ENCODE data around the gene EZH1. TPM values are rescaled to one million over a fixed set of nuclear protein-coding genes. Genes with fewer than 3 reads are reported as not detected.
"Not testable (repeated sequence)": the region's sequence is repeated elsewhere in the genome, so short reads cannot be mapped to it uniquely, and the experiment has no call there.

The EZH1 gene
- total RNA-seq, 6 experiments from 2014 or later: 18.3 to 21.2 (median 19.2) TPM

DNA sequence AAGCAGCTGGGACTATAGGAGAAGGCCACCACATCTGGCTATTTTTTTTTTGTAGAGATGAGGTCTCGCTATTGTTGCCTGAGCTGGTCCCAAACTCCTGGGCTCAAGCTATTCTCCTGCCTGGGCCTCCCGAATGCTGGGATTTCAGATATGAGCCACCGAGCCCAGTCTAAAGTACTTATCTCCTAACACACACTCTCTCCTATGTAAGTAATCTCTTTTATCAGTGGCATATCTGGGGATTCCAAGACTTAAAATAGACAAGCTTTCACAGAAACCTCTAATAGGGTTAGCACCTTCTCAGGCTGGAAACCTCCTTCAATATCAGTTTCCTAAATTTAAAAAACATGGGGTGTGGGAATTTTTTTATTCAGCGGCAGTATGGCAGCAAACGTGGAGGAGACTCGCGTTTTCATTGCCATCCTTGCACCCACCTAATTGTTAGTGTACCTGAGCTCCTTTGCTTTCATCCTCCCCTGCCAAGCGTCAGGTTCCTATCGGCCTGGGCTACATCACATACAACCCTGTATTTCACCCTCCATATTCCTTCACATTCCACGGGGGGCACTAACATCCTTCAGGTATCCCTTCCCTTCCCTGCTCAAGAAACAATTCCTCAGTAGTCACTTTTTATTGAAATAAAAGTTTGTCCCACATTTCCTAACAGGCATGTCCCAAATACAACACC, 1.1 kb downstream of the EZH1 start:
- no peak for DNase-seq
- Mint-ChIP-seq H3K36me3 (ENCODE audit: low read depth) (no peaks in the 10 kb centered on the region), H3K27ac (peak overlapping the region; percentile 89), H3K9me3 (no peaks in the 10 kb centered on the region), H3K4me3 (peak overlapping the region; percentile 93), H3K4me1 (ENCODE audit: low read depth) (peaks cover 16% of the 10 kb centered on the region), H3K27me3 (ENCODE audit: insufficient read depth) (peaks cover 5% of the 10 kb centered on the region)
- TF ChIP-seq CTCF (IDR thresholded peaks at IDR 0.05): 0 out of 2 replicates have a peak, but pooled peaks have one; percentile 22

DNA sequence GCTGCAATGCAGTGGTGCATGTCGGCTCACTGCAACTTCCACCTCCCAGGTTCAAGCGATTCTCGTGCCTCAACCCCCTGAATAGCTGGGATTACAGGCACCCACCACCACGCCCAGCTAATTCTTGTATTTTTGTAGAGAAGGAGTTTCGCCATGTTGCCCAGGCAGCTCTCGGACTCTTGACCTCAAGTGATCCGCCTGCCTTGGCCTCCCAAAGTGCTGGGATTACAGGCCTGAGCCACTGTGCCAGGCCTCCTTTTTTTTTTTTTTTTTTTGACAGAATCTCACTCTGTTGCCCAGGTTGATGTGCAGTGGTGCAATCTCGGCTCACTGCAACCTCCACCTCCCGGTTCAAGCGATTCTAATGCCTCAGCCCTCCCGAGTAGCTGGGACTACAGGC, 1.9 kb downstream of the EZH1 start:
- not testable (repeated sequence) for H3K9me3 Mint-ChIP-seq; H3K36me3 Mint-ChIP-seq (ENCODE audit: low read depth); H3K27ac Mint-ChIP-seq; H3K27me3 Mint-ChIP-seq (ENCODE audit: insufficient read depth); DNase-seq; H3K4me3 Mint-ChIP-seq
- peaks cover 15% of the 10 kb centered on the region for H3K4me1 Mint-ChIP-seq (ENCODE audit: low read depth)

- no peak for DNase-seq
- H3K27ac Mint-ChIP-seq: no peak overlapping the region
- TF ChIP-seq CTCF (IDR thresholded peaks at IDR 0.05): no peak
- no peaks in the 10 kb centered on the region for H3K9me3 Mint-ChIP-seq
- H3K36me3 Mint-ChIP-seq (ENCODE audit: low read depth): no peaks in the 10 kb centered on the region
- peaks cover 15% of the 10 kb centered on the region for H3K4me1 Mint-ChIP-seq (ENCODE audit: low read depth)
- H3K27me3 Mint-ChIP-seq (ENCODE audit: insufficient read depth): no peaks in the 10 kb centered on the region
- no peak overlapping the region for H3K4me3 Mint-ChIP-seq
Observed at GRCh38 chr17:42740699-42741098, 4.1 kb downstream of the EZH1 start.

GRCh38 chr17:42725143-42725542, 19.7 kb downstream of the EZH1 start:
- Mint-ChIP-seq H3K27ac (no peak overlapping the region), H3K9me3 (no peaks in the 10 kb centered on the region), H3K4me1 (ENCODE audit: low read depth) (no peaks in the 10 kb centered on the region), H3K36me3 (ENCODE audit: low read depth) (no peaks in the 10 kb centered on the region; the same call in 1 of the 2 replicates), H3K4me3 (no peak overlapping the region), H3K27me3 (ENCODE audit: insufficient read depth) (no peaks in the 10 kb centered on the region)
- DNase-seq: no peak
- no peak for TF ChIP-seq CTCF (IDR thresholded peaks at IDR 0.05)

- Mint-ChIP-seq H3K4me3 (no peak overlapping the region), H3K36me3 (ENCODE audit: low read depth) (peaks cover 2% of the 10 kb centered on the region)
- TF ChIP-seq CTCF (IDR thresholded peaks at IDR 0.05): no peak
Observed at GRCh38 chr17:42723636-42724035, 21.2 kb downstream of the EZH1 start.

GRCh38 chr17:42720996-42721583, 23.8 kb downstream of the EZH1 start:
- TF ChIP-seq CTCF (IDR thresholded peaks at IDR 0.05): peak; percentile 86
- no peak overlapping the region for H3K4me3 Mint-ChIP-seq
- no peaks in the 10 kb centered on the region for H3K27me3 Mint-ChIP-seq (ENCODE audit: insufficient read depth)
- no peaks in the 10 kb centered on the region for H3K4me1 Mint-ChIP-seq (ENCODE audit: low read depth)
- H3K27ac Mint-ChIP-seq: no peak overlapping the region
- H3K36me3 Mint-ChIP-seq (ENCODE audit: low read depth): peaks cover 12% of the 10 kb centered on the region
- peak; percentile 74 for DNase-seq
- H3K9me3 Mint-ChIP-seq: no peaks in the 10 kb centered on the region

More at GRCh38 chr17:42723636-42724035, 21.2 kb downstream of the EZH1 start:
- DNase-seq: no peak
- Mint-ChIP-seq H3K27me3 (ENCODE audit: insufficient read depth) (no peaks in the 10 kb centered on the region), H3K9me3 (no peaks in the 10 kb centered on the region), H3K27ac (no peak overlapping the region), H3K4me1 (ENCODE audit: low read depth) (no peaks in the 10 kb centered on the region)

Data from HFFc6 (cell line).